H1 (cell line): ENCODE results near the gene ARHGAP32. TPM values are rescaled to one million over a fixed set of nuclear protein-coding genes. Genes with fewer than 3 reads are reported as not detected.

Source experiments
- CTCF ChIA-PET: fragments of 300-600 bp; sonication (Branson Sonifier 250); formaldehyde crosslinking; loops from one replicate; lab custom pipeline; 2021; ENCODE audit not compliant: partially characterized antibody; lab: Charles Lee
- POLR2A ChIA-PET: fragments of 300-600 bp; sonication (Branson Sonifier 250); formaldehyde crosslinking; loops from one replicate; lab custom pipeline; 2021; ENCODE audit warnings: inconsistent platforms; ENCODE audit not compliant: partially characterized antibody; lab: Charles Lee
- DNase-seq, 2 experiments: peaks; one replicate each; pipeline versions ENCODE4 v3.0.0 to v3.0.0-alpha.2; 2010 to 2022; ENCODE audit warnings: low spot score in 2 of 2, low read depth in 1 of 2, mixed read lengths in 1 of 2
- FAIRE-seq: peaks from 2 replicates; lab custom pipeline; 2011; peaks lifted over from hg19 to GRCh38; lab: Jason Lieb, UNC
- H2AFZ ChIP-seq: 2 replicates; pipeline ENCODE4 v1.8.1; 2012; ENCODE audit warnings: low read length, inconsistent platforms
- H2AK5ac ChIP-seq: 2 replicates; pipeline ENCODE4 v1.6.1; 2013; ENCODE audit warnings: low read depth, low read length
- H2BK120ac ChIP-seq: replicated peaks from 2 replicates; pipeline ENCODE3; 2013; ENCODE audit warnings: low read depth, low read length, inconsistent platforms
- H2BK12ac ChIP-seq: 2 replicates; pipeline ENCODE4 v1.6.1; 2013; ENCODE audit warnings: low read depth, low read length
- H2BK15ac ChIP-seq: 2 replicates; pipeline ENCODE4 v1.6.1; 2013; ENCODE audit warnings: low read length
- H2BK20ac ChIP-seq: 2 replicates; pipeline ENCODE4 v1.6.1; 2013; ENCODE audit warnings: low read length
- H2BK5ac ChIP-seq: 2 replicates; pipeline ENCODE4 v1.6.1; 2013; ENCODE audit warnings: low read depth, low read length
- H3K14ac ChIP-seq: 2 replicates; pipeline ENCODE4 v1.6.1; 2013; ENCODE audit warnings: inconsistent platforms; ENCODE audit not compliant: insufficient read length
- H3K18ac ChIP-seq: 2 replicates; pipeline ENCODE4 v1.6.1; 2013; ENCODE audit warnings: low read length; ENCODE audit errors: extremely low read depth
- H3K23ac ChIP-seq: 2 replicates; pipeline ENCODE4 v1.6.1; 2013; ENCODE audit warnings: inconsistent platforms; ENCODE audit not compliant: insufficient read length
- H3K23me2 ChIP-seq: 2 replicates; pipeline ENCODE4 v1.6.1; 2013; ENCODE audit warnings: low read depth, low read length
- H3K27ac ChIP-seq: 2 replicates; pipeline ENCODE4 v1.6.1; 2011; ENCODE audit warnings: low read depth, low read length, inconsistent platforms
- H3K27me3 ChIP-seq, 4 experiments: replicated peaks in 1 of 4; 1 replicate in 1 of 4; 2 replicates in 3 of 4; pipeline versions ENCODE4 v1.6.1 to v1.8.1; 2011 to 2013; ENCODE audit warnings: low read length in 3 of 4, mild to moderate bottlenecking in 3 of 4, inconsistent platforms in 2 of 4, mixed read lengths in 2 of 4, moderate library complexity in 1 of 4; ENCODE audit not compliant: control insufficient read depth in 3 of 4, insufficient read depth in 3 of 4; ENCODE audit errors: extremely low read depth in 1 of 4
- H3K36me3 ChIP-seq, 4 experiments: 2 replicates each; pipeline versions ENCODE4 v1.6.1 to v1.8.1; 2011 to 2013; ENCODE audit warnings: mild to moderate bottlenecking in 4 of 4, low read length in 3 of 4, moderate library complexity in 2 of 4, control low read depth in 1 of 4, inconsistent platforms in 1 of 4; ENCODE audit not compliant: insufficient read depth in 4 of 4, control insufficient read depth in 2 of 4
- H3K4ac ChIP-seq: replicated peaks from 2 replicates; pipeline ENCODE3; 2013; ENCODE audit warnings: low read length, low read depth, mixed read lengths, inconsistent platforms; ENCODE audit not compliant: insufficient read length
- H3K4me1 ChIP-seq, 4 experiments: replicated peaks in 1 of 4; 1 replicate in 1 of 4; 2 replicates in 3 of 4; pipeline versions ENCODE4 v1.6.1 to v1.8.1; 2011 to 2013; ENCODE audit warnings: low read length in 3 of 4, inconsistent platforms in 2 of 4, mixed read lengths in 1 of 4; ENCODE audit not compliant: insufficient read depth in 4 of 4, control insufficient read depth in 3 of 4
- H3K4me2 ChIP-seq, 2 experiments: 2 replicates each; pipeline versions ENCODE4 v1.6.1 to v1.8.1; 2011 to 2013; ENCODE audit warnings: low read depth in 2 of 2, low read length in 2 of 2, control low read depth in 1 of 2, inconsistent platforms in 1 of 2, mild to moderate bottlenecking in 1 of 2; ENCODE audit not compliant: insufficient read depth in 1 of 2
- H3K4me3 ChIP-seq, 4 experiments: fragments of 200-600, 300-600 bp in 1 of 4; sonication (generic), shearing (Covaris generic), sonication (Bioruptor Twin) in 1 of 4; 2 replicates each; pipeline versions ENCODE4 v1.5.1 to v1.8.1; 2011 to 2016; ENCODE audit warnings: low read length in 4 of 4, low read depth in 3 of 4, control low read depth in 2 of 4, inconsistent platforms in 2 of 4, mild to moderate bottlenecking in 2 of 4, mixed read lengths in 1 of 4, moderate library complexity in 1 of 4; ENCODE audit not compliant: insufficient read depth in 2 of 4; ENCODE audit errors: extremely low read depth in 1 of 4
- H3K56ac ChIP-seq: replicated peaks from 2 replicates; pipeline ENCODE3; 2013; ENCODE audit warnings: low read depth, mild to moderate bottlenecking, mixed read lengths, low read length, inconsistent platforms; ENCODE audit not compliant: insufficient read length
- H3K79me1 ChIP-seq: 2 replicates; pipeline ENCODE4 v1.6.1; 2013; ENCODE audit warnings: low read depth, low read length, control low read depth
- H3K79me2 ChIP-seq, 2 experiments: 2 replicates each; pipeline versions ENCODE4 v1.6.1 to v1.8.1; 2012 to 2013; ENCODE audit warnings: low read length in 2 of 2, mild to moderate bottlenecking in 2 of 2, inconsistent platforms in 1 of 2; ENCODE audit not compliant: insufficient read depth in 2 of 2, control insufficient read depth in 1 of 2
- H3K9ac ChIP-seq, 4 experiments: replicated peaks in 1 of 4; 1 replicate in 1 of 4; 2 replicates in 3 of 4; pipeline versions ENCODE4 v1.6.1 to v1.8.1; 2011 to 2013; ENCODE audit warnings: low read depth in 3 of 4, low read length in 3 of 4, control low read depth in 2 of 4, mild to moderate bottlenecking in 2 of 4, moderate library complexity in 2 of 4, inconsistent platforms in 1 of 4; ENCODE audit errors: extremely low read depth in 1 of 4
- H3K9me3 ChIP-seq, 2 experiments: 2 replicates each; pipeline versions ENCODE4 v1.6.1 to v1.8.1; 2012 to 2013; ENCODE audit warnings: mild to moderate bottlenecking in 2 of 2, moderate library complexity in 2 of 2, control low read depth in 1 of 2, inconsistent platforms in 1 of 2, low read depth in 1 of 2, low read length in 1 of 2, mixed read lengths in 1 of 2; ENCODE audit not compliant: insufficient read depth in 2 of 2
- H4K20me1 ChIP-seq, 2 experiments: replicated peaks in 1 of 2; 2 replicates each; pipeline versions ENCODE3 to v1.8.1; 2011 to 2013; ENCODE audit warnings: inconsistent platforms in 2 of 2, low read length in 2 of 2, mild to moderate bottlenecking in 1 of 2; ENCODE audit not compliant: insufficient read depth in 2 of 2, control insufficient read depth in 1 of 2
- H4K5ac ChIP-seq: 2 replicates; pipeline ENCODE4 v1.6.1; 2013; ENCODE audit warnings: low read length, low read depth, mixed read lengths, inconsistent platforms; ENCODE audit not compliant: insufficient read length
- H4K8ac ChIP-seq: 2 replicates; pipeline ENCODE4 v1.8.0; 2013; ENCODE audit warnings: mild to moderate bottlenecking, moderate library complexity, low read length, inconsistent platforms; ENCODE audit not compliant: insufficient read depth; ENCODE audit errors: extremely low read depth
- H4K91ac ChIP-seq: replicated peaks from 2 replicates; pipeline ENCODE3; 2013; ENCODE audit warnings: low read length, mixed read lengths, inconsistent platforms; ENCODE audit not compliant: insufficient read length
- CBX5 ChIP-seq: fragments of 300-800, 300-1000 bp; sonication (generic); IDR thresholded peaks from 2 replicates; pipeline ENCODE4 v1.7.1; 2016; ENCODE audit warnings: antibody characterized with exemption, low read length, low read depth
- CBX8 ChIP-seq: fragments of 300-800, 300-1000 bp; sonication (generic); IDR thresholded peaks from 2 replicates; pipeline ENCODE4 v1.7.1; 2016; ENCODE audit warnings: low read depth, low read length, borderline replicate concordance
- CEBPB ChIP-seq: IDR thresholded peaks from 2 replicates; pipeline ENCODE4 v1.6.1; 2012; ENCODE audit warnings: low read depth, low read length
- CTBP2 ChIP-seq: IDR thresholded peaks from 2 replicates; pipeline ENCODE4 v1.7.0; 2011; ENCODE audit warnings: borderline replicate concordance, mild to moderate bottlenecking, moderate library complexity, mixed read lengths, low read length; ENCODE audit not compliant: insufficient read depth, insufficient read length
- JUND ChIP-seq: IDR thresholded peaks from 2 replicates; pipeline ENCODE4 v1.6.1; 2011; ENCODE audit warnings: mild to moderate bottlenecking, improper control_type of control experiment, low read length
- KDM5A ChIP-seq: fragments of 200-600 bp; IDR thresholded peaks from 2 replicates; pipeline ENCODE4 v1.7.1; 2012; ENCODE audit warnings: mild to moderate bottlenecking, low read length, inconsistent platforms, mixed read lengths
- PHF8 ChIP-seq: fragments of 200-600 bp; sonication (generic); conservative IDR thresholded peaks from 2 replicates; pipeline ENCODE4 v1.7.1; 2012; ENCODE audit warnings: low read depth, mild to moderate bottlenecking, inconsistent platforms, low read length, moderate library complexity
- SP2 ChIP-seq: IDR thresholded peaks from 2 replicates; pipeline ENCODE4 v1.6.1; 2012; ENCODE audit warnings: mild to moderate bottlenecking, low read length, inconsistent platforms
- SP4 ChIP-seq: IDR thresholded peaks from 2 replicates; pipeline ENCODE4 v1.6.1; 2012; ENCODE audit warnings: low read length, inconsistent platforms
- TBP ChIP-seq: IDR thresholded peaks from 2 replicates; pipeline ENCODE4 v1.6.1; 2011; ENCODE audit warnings: low read depth, low read length, improper control_type of control experiment
- WGBS, 2 experiments: shearing (Covaris generic) in 1 of 2; methylation state at CpG; one replicate each; pipeline versions ENCODE4 v1.1.6 to v1.1.7; 2013 to 2015; ENCODE audit warnings: low lambda C conversion rate in 2 of 2, mixed read lengths in 2 of 2, inconsistent platforms in 1 of 2, low coverage in 1 of 2, missing lambda C conversion rate in 1 of 2; ENCODE audit not compliant: insufficient replicate concordance in 2 of 2, insufficient coverage in 1 of 2, insufficient read length in 1 of 2; ENCODE audit errors: extremely low coverage in 1 of 2, missing lambda C conversion rate in 1 of 2; 5-methylcytosine and 5-hydroxymethylcytosine counted together
- polyA plus RNA-seq, 7 experiments: library from polyadenylated mRNA; depleted of rRNA in 3 of 7; stranded (reverse) in 5 of 7; unstranded in 2 of 7; fragments of >200 nt in 5 of 7; fragments of 200-250 nt in 2 of 7; gene quantifications; 1 replicate in 5 of 7; 2 replicates in 1 of 7; 4 replicates in 1 of 7; pipeline versions ENCODE4 v1.2.1 to v1.2.3, GENCODE V29; 2011 to 2013; ENCODE audit warnings: missing spikeins in 2 of 7, mixed read lengths in 2 of 7
- total RNA-seq: library from RNA; stranded (reverse); fragmentation: NEBNext Ultra II Directional; extraction: Animal tissue kit (Norgen Biotek cat#: 25700); gene quantifications from 2 replicates; pipeline ENCODE4 v1.2.1, GENCODE V29; 2021
- TF ChIP-seq, protein P1 (sequence below): IDR thresholded peaks from 2 replicates; pipeline ENCODE4 v1.6.1; 2012; ENCODE audit warnings: inconsistent platforms
- TF ChIP-seq, protein P2 (sequence below): IDR thresholded peaks from 2 replicates; pipeline ENCODE4 v1.6.1; 2012; ENCODE audit warnings: low read length, inconsistent platforms

Gene ARHGAP32
- total and polyA plus RNA-seq, 2 of the 8 experiments (the other 6 are each of a cell fraction or from before 2014, with no cell fraction given), result 13.7 to 30.0 TPM

DNA sequence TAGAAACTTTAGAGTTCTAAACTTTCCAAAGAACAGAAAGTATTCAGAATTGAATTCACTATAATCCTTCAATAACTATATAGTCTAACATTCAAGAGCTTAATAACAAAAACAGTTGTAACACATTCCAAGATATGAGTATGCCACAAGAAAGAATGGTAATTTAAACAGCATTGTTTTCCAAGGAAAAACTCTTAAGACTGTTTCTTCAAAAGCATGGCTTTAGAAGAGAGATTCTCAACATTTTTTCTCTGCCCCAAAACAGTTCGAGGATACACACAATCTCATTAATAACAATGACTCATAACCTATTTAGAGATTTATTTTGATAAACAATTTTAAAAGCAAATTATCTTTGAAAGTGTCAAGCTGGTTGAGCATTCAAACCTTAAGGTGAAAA, 16.7 kb upstream of the ARHGAP32 start:
- H3K79me2 ChIP-seq, result peaks cover 0 to 68% of the 10 kb centered on the region in 2 experiments; a peak in 2 of 4 replicates
- CTCF ChIA-PET, result interaction anchor here (0.8 to 1.8 kb wide), 3 partner anchors 15 to 46 kb away, joined by 3 to 7 read pairs (median 4); no protein-coding TSS in a partner anchor
- TF ChIP-seq, protein P1, sequence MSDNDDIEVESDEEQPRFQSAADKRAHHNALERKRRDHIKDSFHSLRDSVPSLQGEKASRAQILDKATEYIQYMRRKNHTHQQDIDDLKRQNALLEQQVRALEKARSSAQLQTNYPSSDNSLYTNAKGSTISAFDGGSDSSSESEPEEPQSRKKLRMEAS, result no peak
- TF ChIP-seq CBX8 (no peak), JUND (no peak), CTBP2 (no peak), CEBPB (no peak), TBP (no peak), KDM5A (no peak), PHF8 (no peak), CBX5 (no peak), SP2 (no peak), SP4 (no peak)
- TF ChIP-seq, protein P2, sequence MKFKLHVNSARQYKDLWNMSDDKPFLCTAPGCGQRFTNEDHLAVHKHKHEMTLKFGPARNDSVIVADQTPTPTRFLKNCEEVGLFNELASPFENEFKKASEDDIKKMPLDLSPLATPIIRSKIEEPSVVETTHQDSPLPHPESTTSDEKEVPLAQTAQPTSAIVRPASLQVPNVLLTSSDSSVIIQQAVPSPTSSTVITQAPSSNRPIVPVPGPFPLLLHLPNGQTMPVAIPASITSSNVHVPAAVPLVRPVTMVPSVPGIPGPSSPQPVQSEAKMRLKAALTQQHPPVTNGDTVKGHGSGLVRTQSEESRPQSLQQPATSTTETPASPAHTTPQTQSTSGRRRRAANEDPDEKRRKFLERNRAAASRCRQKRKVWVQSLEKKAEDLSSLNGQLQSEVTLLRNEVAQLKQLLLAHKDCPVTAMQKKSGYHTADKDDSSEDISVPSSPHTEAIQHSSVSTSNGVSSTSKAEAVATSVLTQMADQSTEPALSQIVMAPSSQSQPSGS, result no peak

More for the DNA sequence above, 16.7 kb upstream of the ARHGAP32 start:
- Histone ChIP-seq H2AK5ac (no peak overlapping the region), H3K4me3 (no peak overlapping the region), H3K23me2 (no peaks in the 10 kb centered on the region), H2BK120ac (no peak overlapping the region), H3K18ac (no peak overlapping the region), H4K20me1 (no peaks in the 10 kb centered on the region), H3K36me3 (no peaks in the 10 kb centered on the region), H3K4me2 (0 out of 4 replicates have a peak overlapping the region, but pooled peaks of 1 of the 2 experiments have one; percentile 6), H4K8ac (no peak overlapping the region), H2BK5ac (no peak overlapping the region), H2AFZ (no peak overlapping the region), H4K91ac (no peak overlapping the region), H3K9ac (no peak overlapping the region), H2BK20ac (no peak overlapping the region), H3K56ac (no peak overlapping the region), H3K14ac (no peak overlapping the region), H2BK12ac (no peak overlapping the region), H3K27ac (no peak overlapping the region), H3K9me3 (no peaks in the 10 kb centered on the region), H2BK15ac (no peak overlapping the region), H3K4ac (no peak overlapping the region), H4K5ac (no peak overlapping the region), H3K23ac (no peak overlapping the region), H3K79me1 (peaks cover 2% of the 10 kb centered on the region; the same call in 1 of the 2 replicates), H3K27me3 (no peaks in the 10 kb centered on the region), H3K4me1 (peaks cover 2 to 26% (median 6%) of the 10 kb centered on the region in 4 experiments; a peak in 5 of 7 replicates)
- DNase-seq (no peak), FAIRE-seq (no peak)
- POLR2A ChIA-PET, result interaction anchor here (0.6 kb wide), 1 partner anchor 167 kb away, joined by 3 read pairs; no protein-coding TSS in a partner anchor
- WGBS, 2 experiments, result 65% methylated on average over 1 of the region's 1 CpG; no CpG with 5 or more reads in 1 of the 2 experiments
